EL (cell line): ENCODE measurements around the gene LRFN3.
"Not testable (repeated sequence)": the region's sequence is repeated elsewhere in the genome, so short reads cannot be mapped to it uniquely, and the experiment has no call there.

Experiments
- DNase-seq: peaks from one replicate; pipeline ENCODE4 v3.0.0-alpha.2; 2016

The LRFN3 gene

GRCh38 chr19:35978832-35979365 is 42.7 kb downstream of the LRFN3 start:
- DNase-seq = no peak

GRCh38 chr19:35980997-35981396 is 44.8 kb downstream of the LRFN3 start:
- not testable (repeated sequence) for DNase-seq

- DNase-seq = no peak
Measured at GRCh38 chr19:35983177-35983576, 47.0 kb downstream of the LRFN3 start.

GRCh38 chr19:35986111-35986510 is 49.9 kb downstream of the LRFN3 start:
- no peak for DNase-seq

- DNase-seq = no peak
Measured at GRCh38 chr19:35986664-35987570, 50.7 kb downstream of the LRFN3 start.

- no peak for DNase-seq
Measured at GRCh38 chr19:35987571-35987896, 51.4 kb downstream of the LRFN3 start.

- DNase-seq = no peak
Measured at GRCh38 chr19:35988824-35989223, 52.6 kb downstream of the LRFN3 start.

- no peak for DNase-seq
Measured at GRCh38 chr19:35990156-35990555, 54.0 kb downstream of the LRFN3 start.

GRCh38 chr19:35990771-35991730 is 54.9 kb downstream of the LRFN3 start:
- no peak for DNase-seq

- no peak for DNase-seq
Measured at GRCh38 chr19:35991731-35992450, 55.7 kb downstream of the LRFN3 start.

GRCh38 chr19:35992907-35993765 is 57.0 kb downstream of the LRFN3 start:
- no peak for DNase-seq

GRCh38 chr19:35993923-35994598 is 57.9 kb downstream of the LRFN3 start:
- no peak for DNase-seq
